VCaP (cell line): Measurements from ENCODE around the gene LY6G6C.
A peak's percentile ranks its signal among the peaks of the same experiment; 100 is the strongest.

Source experiments
- H3K27ac ChIP-seq: fragments of 450-650 bp; 2 replicates; pipeline ENCODE4 v1.5.1; 2017
- TF ChIP-seq, protein P1 (sequence below): fragments of 450-650 bp; conservative IDR thresholded peaks from 2 replicates; pipeline ENCODE4 v1.5.1; 2017; ENCODE audit warnings: mild to moderate bottlenecking, moderate library complexity

LY6G6C gene, protein sequence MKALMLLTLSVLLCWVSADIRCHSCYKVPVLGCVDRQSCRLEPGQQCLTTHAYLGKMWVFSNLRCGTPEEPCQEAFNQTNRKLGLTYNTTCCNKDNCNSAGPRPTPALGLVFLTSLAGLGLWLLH

GRCh38 chr6:31721351-31722020 is at the start of gene LY6G6C:
Gene LY6G6C (minus strand): TSS chr6:31721746. CDS start chr6:31721679, 67 bp downstream.
- no peak within 1 kb of the TSS for H3K27ac ChIP-seq
- TF ChIP-seq, protein P1, sequence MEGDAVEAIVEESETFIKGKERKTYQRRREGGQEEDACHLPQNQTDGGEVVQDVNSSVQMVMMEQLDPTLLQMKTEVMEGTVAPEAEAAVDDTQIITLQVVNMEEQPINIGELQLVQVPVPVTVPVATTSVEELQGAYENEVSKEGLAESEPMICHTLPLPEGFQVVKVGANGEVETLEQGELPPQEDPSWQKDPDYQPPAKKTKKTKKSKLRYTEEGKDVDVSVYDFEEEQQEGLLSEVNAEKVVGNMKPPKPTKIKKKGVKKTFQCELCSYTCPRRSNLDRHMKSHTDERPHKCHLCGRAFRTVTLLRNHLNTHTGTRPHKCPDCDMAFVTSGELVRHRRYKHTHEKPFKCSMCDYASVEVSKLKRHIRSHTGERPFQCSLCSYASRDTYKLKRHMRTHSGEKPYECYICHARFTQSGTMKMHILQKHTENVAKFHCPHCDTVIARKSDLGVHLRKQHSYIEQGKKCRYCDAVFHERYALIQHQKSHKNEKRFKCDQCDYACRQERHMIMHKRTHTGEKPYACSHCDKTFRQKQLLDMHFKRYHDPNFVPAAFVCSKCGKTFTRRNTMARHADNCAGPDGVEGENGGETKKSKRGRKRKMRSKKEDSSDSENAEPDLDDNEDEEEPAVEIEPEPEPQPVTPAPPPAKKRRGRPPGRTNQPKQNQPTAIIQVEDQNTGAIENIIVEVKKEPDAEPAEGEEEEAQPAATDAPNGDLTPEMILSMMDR = no peak

DNA sequence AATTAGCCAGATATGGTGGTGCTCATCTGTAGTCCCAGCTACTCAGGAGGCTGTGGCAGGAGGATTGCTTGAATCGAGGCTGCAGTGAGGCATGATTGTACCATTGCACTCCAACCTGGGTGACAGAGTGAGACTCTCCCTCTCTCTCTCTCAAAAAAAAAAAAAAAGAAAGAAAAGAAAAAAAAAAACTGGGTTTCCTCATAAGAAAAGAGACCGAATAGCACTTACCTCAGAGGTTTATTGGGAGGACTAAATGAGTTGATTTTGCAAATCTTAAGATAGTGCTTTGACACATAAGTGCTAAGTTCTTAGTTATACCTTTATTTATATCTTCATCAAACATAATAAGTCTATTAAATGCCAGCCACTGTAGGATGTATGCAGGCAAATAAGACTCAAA is 49.3 kb upstream of the LY6G6C start:
- no peak overlapping the region for H3K27ac ChIP-seq
- TF ChIP-seq, protein P1 = no peak

GRCh38 chr6:31769684-31770371 is 48.3 kb upstream of the LY6G6C start:
- TF ChIP-seq, protein P1 = peak; percentile 86
- H3K27ac ChIP-seq = no peak overlapping the region

DNA sequence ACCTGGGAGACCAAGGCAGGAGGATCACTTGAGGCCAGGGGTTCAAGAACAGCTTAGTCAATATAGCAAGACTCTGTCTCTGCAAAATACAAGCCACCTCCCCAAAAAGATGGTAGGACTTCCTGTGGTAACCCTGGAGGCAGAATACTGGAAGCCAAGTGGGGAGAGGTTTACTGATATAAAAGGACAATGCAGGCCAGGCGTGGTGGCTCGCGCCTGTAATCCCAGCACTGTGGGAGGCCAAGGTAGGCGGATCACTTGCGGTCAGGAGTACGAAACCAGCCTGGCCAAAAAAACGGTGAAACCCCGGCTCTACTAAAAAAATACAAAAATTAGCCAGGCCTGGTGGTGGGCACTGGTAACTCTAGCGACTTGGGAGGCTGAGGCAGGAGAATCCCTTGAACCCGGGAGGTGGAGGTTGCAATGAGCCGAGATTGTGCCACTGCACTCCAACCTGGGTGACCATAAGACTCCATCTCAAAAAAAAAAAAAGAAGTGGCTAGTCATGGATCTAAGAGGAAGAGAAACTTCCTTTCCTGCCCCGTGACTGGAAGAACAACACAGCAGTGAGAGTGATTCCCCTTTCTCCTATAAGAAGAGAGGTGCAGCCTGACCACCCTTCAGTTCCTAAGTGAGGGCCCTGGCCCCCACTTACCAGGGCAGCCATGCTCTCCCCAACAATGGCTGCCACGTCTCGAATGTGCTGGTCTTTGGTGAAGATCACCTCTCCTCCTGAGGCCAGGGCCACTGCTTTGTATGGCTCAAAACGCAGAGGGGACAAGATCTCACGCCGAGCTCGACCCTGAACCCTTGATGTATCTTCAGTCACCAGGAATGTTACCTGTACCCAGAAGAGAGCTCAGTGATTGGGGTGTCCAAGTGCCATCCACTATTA is 47.1 kb upstream of the LY6G6C start:
- TF ChIP-seq, protein P1 = no peak
- H3K27ac ChIP-seq = no peak overlapping the region

GRCh38 chr6:31767096-31767645 is 45.6 kb upstream of the LY6G6C start:
- TF ChIP-seq, protein P1 = no peak
- H3K27ac ChIP-seq = no peak overlapping the region

- TF ChIP-seq, protein P1 = no peak
These were observed 44.6 kb upstream of the LY6G6C start for GRCh38 chr6:31765910-31766794.

More at GRCh38 chr6:31765910-31766794, 44.6 kb upstream of the LY6G6C start:
- H3K27ac ChIP-seq = no peak overlapping the region
